NB4 (cell line): ENCODE measurements around the gene GSK3A.
"Not testable (repeated sequence)": the region's sequence is repeated elsewhere in the genome, so short reads cannot be mapped to it uniquely, and the experiment has no call there.

Experiments
- DNase-seq: peaks from one replicate; pipeline ENCODE4 v3.0.0; 2010; ENCODE audit warnings: low read depth
- H3K4me3 ChIP-seq: one replicate; pipeline ENCODE4 v1.5.1; 2011; ENCODE audit warnings: mild to moderate bottlenecking, low read depth, low read length, moderate library complexity
- MYC ChIP-seq: IDR thresholded peaks from 2 replicates; pipeline ENCODE4 v1.6.1; 2011; ENCODE audit warnings: low read depth, low read length
- POLR2A ChIP-seq: IDR thresholded peaks from 2 replicates; pipeline ENCODE4 v1.6.1; 2011; ENCODE audit warnings: mild to moderate bottlenecking; ENCODE audit not compliant: insufficient read length; ENCODE audit errors: extremely low read depth
- TF ChIP-seq, protein P1 (sequence below): IDR thresholded peaks from 2 replicates; pipeline ENCODE4 v1.6.1; 2011; ENCODE audit warnings: low read depth, low read length
- TF ChIP-seq, protein P2 (sequence below): IDR thresholded peaks from one replicate; pipeline ENCODE4 v1.5.1; 2012; ENCODE audit warnings: low read depth, low read length

Gene GSK3A

DNA sequence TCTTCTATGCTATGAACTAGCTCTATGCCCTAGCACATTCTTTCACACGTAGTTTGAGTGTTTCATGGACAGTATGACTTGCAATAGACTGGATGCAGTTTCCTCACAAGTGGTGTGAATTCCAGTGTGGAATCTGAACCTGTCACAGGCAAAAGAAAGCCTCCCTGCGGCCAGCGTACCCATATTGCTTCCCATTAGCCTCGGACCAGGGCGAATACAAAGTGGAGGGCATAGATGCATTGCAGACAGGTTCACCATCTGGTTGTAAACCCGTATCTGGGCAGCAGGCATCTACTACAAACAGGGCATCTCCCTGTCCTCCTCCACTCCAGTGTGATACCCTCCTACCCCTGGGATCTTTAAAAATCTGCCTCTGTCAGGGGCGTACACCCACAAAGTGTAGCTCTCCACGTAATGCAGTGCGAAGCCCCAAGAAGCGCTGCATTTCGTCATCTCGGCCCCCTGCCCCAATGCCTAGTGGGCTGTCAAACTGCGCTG is 25.3 kb upstream of the GSK3A start:
- TF ChIP-seq MYC (no peak), POLR2A (no peak)
- TF ChIP-seq, protein P1, sequence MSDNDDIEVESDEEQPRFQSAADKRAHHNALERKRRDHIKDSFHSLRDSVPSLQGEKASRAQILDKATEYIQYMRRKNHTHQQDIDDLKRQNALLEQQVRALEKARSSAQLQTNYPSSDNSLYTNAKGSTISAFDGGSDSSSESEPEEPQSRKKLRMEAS = no peak
- TF ChIP-seq, protein P2, sequence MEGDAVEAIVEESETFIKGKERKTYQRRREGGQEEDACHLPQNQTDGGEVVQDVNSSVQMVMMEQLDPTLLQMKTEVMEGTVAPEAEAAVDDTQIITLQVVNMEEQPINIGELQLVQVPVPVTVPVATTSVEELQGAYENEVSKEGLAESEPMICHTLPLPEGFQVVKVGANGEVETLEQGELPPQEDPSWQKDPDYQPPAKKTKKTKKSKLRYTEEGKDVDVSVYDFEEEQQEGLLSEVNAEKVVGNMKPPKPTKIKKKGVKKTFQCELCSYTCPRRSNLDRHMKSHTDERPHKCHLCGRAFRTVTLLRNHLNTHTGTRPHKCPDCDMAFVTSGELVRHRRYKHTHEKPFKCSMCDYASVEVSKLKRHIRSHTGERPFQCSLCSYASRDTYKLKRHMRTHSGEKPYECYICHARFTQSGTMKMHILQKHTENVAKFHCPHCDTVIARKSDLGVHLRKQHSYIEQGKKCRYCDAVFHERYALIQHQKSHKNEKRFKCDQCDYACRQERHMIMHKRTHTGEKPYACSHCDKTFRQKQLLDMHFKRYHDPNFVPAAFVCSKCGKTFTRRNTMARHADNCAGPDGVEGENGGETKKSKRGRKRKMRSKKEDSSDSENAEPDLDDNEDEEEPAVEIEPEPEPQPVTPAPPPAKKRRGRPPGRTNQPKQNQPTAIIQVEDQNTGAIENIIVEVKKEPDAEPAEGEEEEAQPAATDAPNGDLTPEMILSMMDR = no peak
- no peak for DNase-seq
- peak overlapping the region; percentile 51 for H3K4me3 ChIP-seq

DNA sequence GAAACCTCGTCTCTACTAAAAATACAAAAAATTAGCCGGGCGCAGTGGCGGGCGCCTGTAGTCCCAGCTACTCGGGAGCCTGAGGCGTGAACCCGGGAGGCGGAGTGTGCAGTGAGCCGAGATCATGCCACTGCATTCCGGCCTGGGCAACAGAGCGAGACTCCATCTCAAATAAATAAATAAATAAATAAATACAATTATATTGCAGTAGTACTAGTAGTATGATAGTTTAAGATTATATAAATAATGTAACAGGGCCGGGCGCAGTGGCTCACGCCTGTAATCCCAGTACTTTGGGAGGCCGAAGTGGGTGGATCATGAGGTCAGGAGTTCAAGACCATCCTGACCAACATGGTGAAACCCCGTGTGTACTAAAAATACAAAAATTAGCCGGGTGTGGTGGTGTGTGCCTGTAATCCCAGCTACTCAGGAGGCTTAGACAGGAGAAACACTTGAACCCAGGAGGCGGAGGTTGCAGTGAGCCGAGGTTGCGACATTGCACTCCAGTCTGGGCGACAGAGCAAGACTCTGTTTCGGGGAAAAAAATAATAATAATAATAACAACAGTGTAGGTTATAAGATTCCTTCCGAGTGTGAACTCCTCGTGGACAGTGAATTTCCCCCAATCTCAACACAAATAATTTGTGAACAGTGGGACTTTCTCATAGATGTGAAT is 24.7 kb upstream of the GSK3A start:
- H3K4me3 ChIP-seq, DNase-seq: not testable (repeated sequence)

DNA sequence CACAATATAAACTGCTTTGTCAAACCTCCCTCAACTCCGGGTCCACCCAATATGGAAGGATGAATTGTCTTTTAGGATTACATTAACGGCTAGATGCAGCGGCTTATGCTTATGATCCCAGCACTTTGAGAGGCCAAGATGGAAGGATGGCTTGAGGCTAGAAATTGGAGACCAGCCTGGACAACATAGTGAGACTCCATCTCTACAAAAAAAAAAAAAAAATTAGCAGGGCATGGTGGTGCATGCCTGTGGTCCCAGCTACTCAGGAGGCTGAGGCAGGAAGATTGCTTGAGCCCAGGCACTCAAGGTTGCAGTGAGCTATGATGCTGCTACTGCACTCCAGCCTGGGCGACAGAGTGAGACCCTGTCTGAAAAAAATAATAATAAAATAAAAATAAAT is 23.7 kb upstream of the GSK3A start:
- DNase-seq, H3K4me3 ChIP-seq: not testable (repeated sequence)

DNA sequence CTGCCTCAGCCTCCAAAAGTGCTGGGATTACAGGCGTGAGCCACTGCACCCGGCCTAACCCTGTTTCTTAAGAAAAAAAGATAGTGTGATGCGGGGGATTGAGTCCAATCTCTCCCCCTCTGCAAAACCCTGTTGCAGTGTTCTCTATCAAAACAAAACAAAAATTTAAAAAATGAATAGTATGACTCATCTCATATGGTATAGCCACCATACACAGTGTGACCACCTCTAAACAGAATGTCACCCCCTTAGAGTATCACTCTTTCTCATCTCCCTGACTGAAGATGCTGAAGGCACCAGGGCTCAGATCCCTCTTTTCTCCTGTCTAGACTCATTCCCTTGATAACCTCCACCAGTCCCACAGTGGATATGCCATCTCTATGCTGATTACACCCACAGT is 19.4 kb upstream of the GSK3A start:
- TF ChIP-seq POLR2A = no peak
- no peak for TF ChIP-seq MYC
- TF ChIP-seq, protein P1 = no peak
- TF ChIP-seq, protein P2 = no peak
- no peak overlapping the region for H3K4me3 ChIP-seq
- DNase-seq = no peak

DNA sequence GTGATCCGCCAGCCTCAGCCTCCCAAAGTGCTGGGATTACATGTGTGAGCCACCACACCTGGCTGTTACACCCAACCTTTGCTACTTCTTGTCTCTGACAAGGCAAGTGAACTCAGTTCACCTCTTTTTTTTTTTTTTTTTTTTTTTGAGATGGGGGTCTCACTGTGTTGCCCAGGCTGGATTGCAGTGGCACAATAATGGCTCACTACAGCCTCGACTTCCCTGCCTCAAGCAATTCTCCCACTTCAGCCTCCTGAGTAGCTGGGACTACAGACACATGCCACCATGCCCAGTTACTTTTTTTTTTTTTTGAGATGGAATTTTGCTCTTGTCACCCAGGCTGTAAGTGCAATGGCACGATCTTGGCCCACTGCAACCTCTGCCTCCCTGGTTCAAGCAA is 15.4 kb upstream of the GSK3A start:
- H3K4me3 ChIP-seq, DNase-seq: not testable (repeated sequence)

DNA sequence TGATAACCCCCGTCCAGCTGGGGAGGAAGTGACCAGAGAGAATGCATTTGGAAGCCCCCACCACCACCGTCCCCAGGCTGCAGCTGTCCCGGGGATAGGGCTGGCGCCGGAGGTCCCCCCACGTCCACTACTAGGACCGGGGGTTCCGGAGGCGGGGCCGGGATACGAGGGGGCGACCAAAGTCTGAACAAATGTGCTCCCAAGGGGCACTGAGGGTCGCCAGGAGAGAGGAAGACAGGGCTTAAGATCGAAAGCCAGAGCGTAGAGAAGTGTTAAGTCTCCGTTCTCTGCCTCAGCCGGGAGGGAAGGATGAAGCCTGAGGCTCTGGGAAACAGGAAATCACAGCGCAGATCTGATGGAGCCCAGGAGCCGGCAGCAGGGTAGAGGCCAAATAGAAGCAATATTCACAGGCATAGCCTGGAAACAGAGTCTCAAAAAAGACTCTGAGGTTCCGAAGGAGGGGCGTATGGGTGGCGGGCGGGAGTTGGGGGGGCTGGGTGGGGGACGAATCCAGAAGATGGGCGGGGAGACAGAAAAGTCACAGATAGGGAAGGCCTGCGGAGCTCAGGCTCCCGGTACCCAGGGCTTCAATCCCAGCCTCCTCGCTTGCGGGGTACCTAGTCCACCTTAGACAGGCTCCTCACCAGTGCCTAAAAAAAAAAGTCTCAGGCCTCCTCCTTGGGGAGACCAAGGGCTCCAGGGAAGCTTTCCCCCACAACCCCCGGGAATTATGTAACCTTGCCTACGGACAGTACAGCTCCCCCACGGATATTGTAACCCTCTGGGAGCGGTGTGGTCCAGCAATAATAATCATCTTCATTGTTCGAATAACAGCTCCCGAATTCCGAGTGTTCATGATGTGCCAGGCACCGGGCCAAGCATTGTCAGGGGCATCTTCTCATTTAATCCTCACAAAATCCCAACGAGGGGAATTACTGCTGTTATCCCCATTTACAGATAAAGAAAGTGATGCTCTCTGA is 13.7 kb upstream of the GSK3A start:
- TF ChIP-seq, protein P2 = no peak
- TF ChIP-seq, protein P1 = no peak
- TF ChIP-seq POLR2A (no peak), MYC (no peak)
- H3K4me3 ChIP-seq = peak overlapping the region; percentile 16
- DNase-seq = peak; percentile 30

DNA sequence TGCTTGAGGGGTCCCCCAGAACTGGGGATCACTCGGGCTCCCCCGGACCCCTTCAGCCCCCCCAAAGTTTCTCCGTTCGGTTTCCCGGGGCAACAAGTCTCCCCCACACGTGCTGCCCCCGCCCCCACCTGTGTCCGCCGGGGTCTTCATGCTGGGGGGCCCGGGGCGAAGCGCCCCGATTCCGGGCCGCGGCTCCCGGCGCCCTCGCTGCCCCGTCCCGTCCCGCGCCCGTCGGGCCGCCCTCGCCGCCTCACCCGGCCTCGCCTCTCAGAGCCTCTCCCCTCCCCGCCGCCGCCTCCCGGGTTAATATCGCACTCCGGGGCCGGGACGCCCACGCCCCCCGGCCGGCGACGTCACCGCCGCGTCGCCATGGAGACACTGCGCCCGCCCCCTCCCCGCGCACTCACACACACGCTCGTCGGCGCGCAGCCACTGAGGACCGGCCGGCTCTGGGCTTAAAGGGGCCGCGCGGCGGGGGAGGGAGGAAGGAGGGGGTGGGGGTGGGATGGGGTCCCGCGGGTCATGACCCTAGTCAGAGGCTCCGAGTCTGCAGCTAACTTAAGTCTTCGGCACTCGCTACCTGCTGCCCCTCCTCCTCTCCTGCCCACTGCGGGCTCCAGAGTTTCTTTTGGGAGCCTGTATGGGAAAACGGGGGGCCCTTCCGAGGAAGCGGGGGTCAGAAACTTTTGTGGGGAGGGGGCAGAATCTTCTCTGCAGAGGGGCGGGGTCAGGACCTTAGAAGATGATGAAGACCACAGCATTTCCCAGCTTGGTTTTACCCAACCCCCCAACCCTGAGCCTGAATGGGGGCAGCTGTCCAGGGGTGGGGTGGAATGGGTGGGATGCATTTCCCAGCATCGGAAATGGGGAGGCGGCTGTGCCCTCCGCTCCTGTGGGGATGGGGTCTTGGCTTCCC is 12.7 kb upstream of the GSK3A start, which contains the start of gene ERF:
TSS of gene ERF (minus strand) at position 279 of the 916 bp plus-strand sequence. CDS start at position 150, 129 bp downstream.
- DNase-seq = peak; percentile 87
- TF ChIP-seq, protein P1 = no peak
- peak; percentile 37 for TF ChIP-seq POLR2A
- peak within 1 kb of the TSS; percentile 67 for H3K4me3 ChIP-seq
